Choroid plexus epithelial cell (primary cell): ENCODE data around the gene DEK.
A peak's percentile ranks its signal among the peaks of the same experiment; 100 is the strongest.

Source experiments
- DNase-seq: peaks from one replicate; pipeline ENCODE4 v3.0.0-alpha.2; 2010; ENCODE audit warnings: low read depth
- H3K4me3 ChIP-seq: 2 replicates; pipeline ENCODE4 v1.5.1; 2011; ENCODE audit warnings: low read depth, mild to moderate bottlenecking, control low read depth, low read length, moderate library complexity
- CTCF ChIP-seq: conservative IDR thresholded peaks from 2 replicates; pipeline ENCODE4 v1.5.1; 2011; ENCODE audit warnings: low read depth, mild to moderate bottlenecking, control low read depth, inconsistent platforms, low read length, moderate library complexity

DEK gene

GRCh38 chr6:18219591-18219990 lies 44.7 kb downstream of the DEK start:
- no peak overlapping the region for H3K4me3 ChIP-seq
- no peak for DNase-seq
- no peak for TF ChIP-seq CTCF

GRCh38 chr6:18218233-18218632 lies 46.1 kb downstream of the DEK start:
- DNase-seq: no peak
- TF ChIP-seq CTCF: no peak

GRCh38 chr6:18216411-18216810 lies 47.9 kb downstream of the DEK start:
- no peak overlapping the region for H3K4me3 ChIP-seq
- DNase-seq: peak; percentile 87
- TF ChIP-seq CTCF: no peak

More at GRCh38 chr6:18218233-18218632, 46.1 kb downstream of the DEK start:
- H3K4me3 ChIP-seq: no peak overlapping the region

- no peak for DNase-seq
- H3K4me3 ChIP-seq: no peak overlapping the region
- TF ChIP-seq CTCF: no peak
These were observed 48.9 kb downstream of the DEK start for GRCh38 chr6:18215436-18215835.

- TF ChIP-seq CTCF: no peak
- no peak for DNase-seq
These were observed 50.3 kb downstream of the DEK start for GRCh38 chr6:18214003-18214402.

GRCh38 chr6:18213439-18213838 lies 50.9 kb downstream of the DEK start:
- no peak for TF ChIP-seq CTCF
- DNase-seq: no peak
- no peak overlapping the region for H3K4me3 ChIP-seq

More at GRCh38 chr6:18214003-18214402, 50.3 kb downstream of the DEK start:
- no peak overlapping the region for H3K4me3 ChIP-seq

GRCh38 chr6:18212231-18212630 lies 52.1 kb downstream of the DEK start:
- DNase-seq: no peak
- no peak for TF ChIP-seq CTCF
- no peak overlapping the region for H3K4me3 ChIP-seq
